ENCODE results near the gene DOCK1.
"Not testable (repeated sequence)": the region's sequence is repeated elsewhere in the genome, so short reads cannot be mapped to it uniquely, and the experiment has no call there.

The DOCK1 gene

DNA sequence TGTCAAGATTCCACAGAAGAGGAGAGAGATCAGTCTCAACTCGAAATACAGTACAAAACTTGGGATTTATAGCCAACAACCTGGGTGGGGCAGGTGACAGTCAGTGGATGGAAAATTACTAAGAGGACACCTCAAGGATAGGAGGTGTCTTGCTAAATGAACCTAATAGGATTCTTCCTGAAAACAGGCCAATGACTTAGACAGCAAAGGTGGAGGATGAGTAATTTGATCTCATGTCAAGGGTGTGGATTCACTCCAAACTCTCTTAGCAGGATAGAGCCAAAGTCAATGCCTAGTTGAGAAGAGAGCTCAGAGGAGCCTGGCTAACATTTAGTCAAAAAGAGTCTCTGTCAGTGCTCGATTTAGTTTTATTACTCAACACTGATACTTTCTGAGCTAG lies 397.9 kb downstream of the DOCK1 start:
- DNase-seq, result no peak
- H3K4me3 Mint-ChIP-seq, result no peak overlapping the region
- no peaks in the 10 kb centered on the region for H3K36me3 Mint-ChIP-seq (ENCODE audit: low read depth)
- TF ChIP-seq, protein P1, sequence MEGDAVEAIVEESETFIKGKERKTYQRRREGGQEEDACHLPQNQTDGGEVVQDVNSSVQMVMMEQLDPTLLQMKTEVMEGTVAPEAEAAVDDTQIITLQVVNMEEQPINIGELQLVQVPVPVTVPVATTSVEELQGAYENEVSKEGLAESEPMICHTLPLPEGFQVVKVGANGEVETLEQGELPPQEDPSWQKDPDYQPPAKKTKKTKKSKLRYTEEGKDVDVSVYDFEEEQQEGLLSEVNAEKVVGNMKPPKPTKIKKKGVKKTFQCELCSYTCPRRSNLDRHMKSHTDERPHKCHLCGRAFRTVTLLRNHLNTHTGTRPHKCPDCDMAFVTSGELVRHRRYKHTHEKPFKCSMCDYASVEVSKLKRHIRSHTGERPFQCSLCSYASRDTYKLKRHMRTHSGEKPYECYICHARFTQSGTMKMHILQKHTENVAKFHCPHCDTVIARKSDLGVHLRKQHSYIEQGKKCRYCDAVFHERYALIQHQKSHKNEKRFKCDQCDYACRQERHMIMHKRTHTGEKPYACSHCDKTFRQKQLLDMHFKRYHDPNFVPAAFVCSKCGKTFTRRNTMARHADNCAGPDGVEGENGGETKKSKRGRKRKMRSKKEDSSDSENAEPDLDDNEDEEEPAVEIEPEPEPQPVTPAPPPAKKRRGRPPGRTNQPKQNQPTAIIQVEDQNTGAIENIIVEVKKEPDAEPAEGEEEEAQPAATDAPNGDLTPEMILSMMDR (IDR thresholded peaks at IDR 0.05), result no peak
- H3K4me1 Mint-ChIP-seq, result peaks cover 45% of the 10 kb centered on the region
- no peaks in the 10 kb centered on the region for H3K27me3 Mint-ChIP-seq (ENCODE audit: low read depth, poor library complexity)
- no peak overlapping the region for H3K27ac Mint-ChIP-seq
- H3K9me3 Mint-ChIP-seq, result no peaks in the 10 kb centered on the region

DNA sequence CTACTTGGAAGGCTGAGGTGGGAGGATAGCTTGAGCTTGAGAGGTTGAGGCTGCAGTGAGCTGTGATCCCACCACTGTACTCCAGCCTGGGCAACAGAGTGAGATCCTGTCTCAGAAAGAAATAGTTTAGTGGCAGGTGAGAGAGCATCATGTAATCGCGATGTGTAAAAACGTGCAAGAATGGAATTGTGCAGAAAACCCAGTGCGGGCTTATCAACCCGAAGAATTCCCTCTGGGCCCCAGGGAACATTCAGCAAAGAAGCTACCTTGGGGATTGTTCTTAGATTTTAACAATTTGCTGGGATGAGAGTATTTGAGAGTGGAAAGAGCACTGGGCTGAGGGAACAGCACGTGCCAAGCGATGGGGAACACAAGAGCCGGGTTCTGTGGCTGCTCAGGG lies 398.5 kb downstream of the DOCK1 start:
- Mint-ChIP-seq H3K4me3 (no peak overlapping the region), H3K27ac (no peak overlapping the region), H3K4me1 (peaks cover 38% of the 10 kb centered on the region), H3K36me3 (ENCODE audit: low read depth) (no peaks in the 10 kb centered on the region), H3K27me3 (ENCODE audit: low read depth, poor library complexity) (no peaks in the 10 kb centered on the region), H3K9me3 (no peaks in the 10 kb centered on the region)
- TF ChIP-seq, protein P1 (IDR thresholded peaks at IDR 0.05), result no peak
- no peak for DNase-seq

DNA sequence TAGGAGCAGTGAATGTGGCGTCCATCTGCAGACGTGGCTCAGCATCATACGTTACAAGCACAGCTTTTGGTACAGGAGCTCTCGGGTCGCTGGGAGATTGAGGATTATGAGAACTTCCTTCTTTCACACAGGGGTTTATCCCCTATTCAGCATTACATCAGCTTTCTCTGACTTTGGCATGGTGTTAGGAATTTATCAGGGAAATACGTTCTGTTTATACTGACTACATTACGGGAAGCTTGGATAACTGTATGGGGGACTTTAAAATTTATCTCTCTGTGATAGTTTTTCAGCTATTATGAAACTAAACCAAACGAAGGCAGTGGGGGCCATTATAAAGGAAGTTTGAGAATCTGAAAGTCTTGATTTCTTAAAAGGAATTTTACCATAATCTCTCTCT lies 401.3 kb downstream of the DOCK1 start:
- no peaks in the 10 kb centered on the region for H3K36me3 Mint-ChIP-seq (ENCODE audit: low read depth)
- DNase-seq, result no peak
- H3K9me3 Mint-ChIP-seq, result no peaks in the 10 kb centered on the region
- peaks cover 7% of the 10 kb centered on the region for H3K27me3 Mint-ChIP-seq (ENCODE audit: low read depth, poor library complexity)
- H3K4me3 Mint-ChIP-seq, result no peak overlapping the region
- no peak overlapping the region for H3K27ac Mint-ChIP-seq
- TF ChIP-seq, protein P1 (IDR thresholded peaks at IDR 0.05), result no peak
- H3K4me1 Mint-ChIP-seq, result peaks cover 29% of the 10 kb centered on the region

DNA sequence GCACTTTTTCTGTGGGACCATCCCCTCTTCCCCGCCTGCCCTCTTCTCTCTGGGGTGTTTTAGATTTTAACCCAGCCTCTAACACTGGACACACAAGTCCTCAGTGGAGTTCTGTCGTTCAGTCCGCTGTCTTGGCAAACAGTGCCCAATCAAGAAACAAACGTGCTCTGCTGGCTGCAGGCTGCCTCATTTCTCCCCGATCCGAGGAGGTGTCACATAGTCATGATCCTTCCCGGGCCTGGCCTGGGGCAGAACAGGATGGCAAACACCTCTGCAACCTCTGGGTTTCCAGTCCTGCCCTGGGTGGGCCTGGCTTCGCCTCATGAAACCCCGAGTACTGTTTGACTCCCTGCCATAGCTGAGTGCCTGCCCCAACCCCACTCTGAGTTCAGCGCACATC lies 402.1 kb downstream of the DOCK1 start:
- Mint-ChIP-seq H3K27me3 (ENCODE audit: low read depth, poor library complexity) (peaks cover 7% of the 10 kb centered on the region), H3K4me3 (no peak overlapping the region), H3K27ac (no peak overlapping the region), H3K9me3 (no peaks in the 10 kb centered on the region), H3K36me3 (ENCODE audit: low read depth) (no peaks in the 10 kb centered on the region), H3K4me1 (peaks cover 23% of the 10 kb centered on the region)
- DNase-seq, result no peak
- TF ChIP-seq, protein P1 (IDR thresholded peaks at IDR 0.05), result no peak

DNA sequence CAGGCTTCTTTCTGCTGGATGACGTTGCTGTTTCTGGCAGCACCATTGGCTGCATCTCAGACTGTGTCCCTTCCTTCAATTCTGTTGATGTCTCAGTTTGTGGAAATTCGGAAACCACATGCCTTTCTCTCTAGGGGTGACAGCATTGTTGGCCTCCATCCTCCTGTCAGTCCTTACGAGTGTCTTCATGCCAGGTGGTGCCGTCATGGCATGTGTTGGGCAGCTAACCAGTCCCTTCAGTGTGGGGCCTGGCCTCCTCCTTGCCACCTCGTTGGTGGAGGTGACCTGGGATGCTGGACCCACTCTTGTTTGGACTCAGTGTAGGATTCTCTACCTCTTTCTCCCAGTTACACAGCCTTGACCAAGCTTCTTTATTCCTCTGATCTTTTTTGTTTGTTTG lies 402.8 kb downstream of the DOCK1 start:
- Mint-ChIP-seq H3K4me1 (peaks cover 23% of the 10 kb centered on the region), H3K36me3 (ENCODE audit: low read depth) (no peaks in the 10 kb centered on the region), H3K27ac (no peak overlapping the region), H3K9me3 (no peaks in the 10 kb centered on the region), H3K27me3 (ENCODE audit: low read depth, poor library complexity) (peaks cover 7% of the 10 kb centered on the region), H3K4me3 (no peak overlapping the region)
- TF ChIP-seq, protein P1 (IDR thresholded peaks at IDR 0.05), result no peak
- DNase-seq, result no peak

DNA sequence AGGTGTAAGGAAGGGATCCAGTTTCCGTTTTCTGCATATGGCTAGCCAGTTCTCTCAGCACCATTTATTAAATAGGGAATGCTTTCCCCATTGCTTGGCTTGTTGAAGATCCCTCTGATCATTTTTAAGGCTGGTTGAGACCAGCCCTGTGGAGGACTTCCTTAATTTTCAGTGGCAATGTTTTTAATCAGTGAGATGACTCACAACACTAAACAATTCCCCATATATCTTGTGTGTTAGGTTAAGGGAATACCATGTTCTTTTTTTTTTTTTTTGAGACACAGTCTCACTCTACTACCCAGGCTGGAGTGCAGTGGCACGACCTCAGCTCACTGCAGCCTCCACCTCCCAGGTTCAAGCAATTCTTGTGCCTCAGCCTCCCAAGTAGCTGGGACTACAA lies 404.4 kb downstream of the DOCK1 start:
- not testable (repeated sequence) for DNase-seq; H3K27me3 Mint-ChIP-seq (ENCODE audit: low read depth, poor library complexity); H3K4me3 Mint-ChIP-seq; H3K9me3 Mint-ChIP-seq; H3K27ac Mint-ChIP-seq; H3K36me3 Mint-ChIP-seq (ENCODE audit: low read depth)
- peaks cover 25% of the 10 kb centered on the region for H3K4me1 Mint-ChIP-seq

Data from nephron progenitor cell (in vitro differentiated cells).